CD4-positive, alpha-beta T cell (primary cell): ENCODE measurements around the gene RAMAC. TPM values are rescaled to one million over a fixed set of nuclear protein-coding genes. Genes with fewer than 3 reads are reported as not detected.

Experiments used
- ATAC-seq: fragments of 200-7000 bp; cut with Tn5 transposase; one replicate; pipeline ENCODE4 v1.10.0; 2022; ENCODE audit warnings: mild to moderate bottlenecking; ENCODE audit not compliant: poor library complexity
- CTCF ChIA-PET: fragments of 350-600 bp; sonication (Branson Sonifier 250); formaldehyde crosslinking; loops from one replicate; lab custom pipeline; 2021; ENCODE audit warnings: antibody characterized with exemption, inconsistent platforms; lab: Charles Lee
- POLR2A ChIA-PET: fragments of 350-600 bp; sonication (Branson Sonifier 250); formaldehyde crosslinking; loops from one replicate; lab custom pipeline; 2021; ENCODE audit warnings: antibody characterized with exemption, inconsistent platforms; lab: Charles Lee
- DNase-seq, 14 experiments: peaks; one replicate each; pipeline ENCODE4 v3.0.0-alpha.2; 2013 to 2020; ENCODE audit warnings: mixed read lengths in 2 of 14
- H3K27ac ChIP-seq, 2 donors: one replicate each; pipeline versions ENCODE4 v1.5.1 to v1.7.0; 2013; ENCODE audit warnings: low read length in 2 of 2, low read depth in 1 of 2, mild to moderate bottlenecking in 1 of 2
- H3K27me3 ChIP-seq, 2 experiments: 1 replicate in 1 of 2; 2 replicates in 1 of 2; pipeline versions ENCODE4 v1.6.1 to v1.7.0; 2013; ENCODE audit warnings: low read length in 2 of 2, control low read depth in 1 of 2, mild to moderate bottlenecking in 1 of 2, moderate library complexity in 1 of 2; ENCODE audit not compliant: insufficient read depth in 2 of 2, control insufficient read depth in 1 of 2
- H3K36me3 ChIP-seq: one replicate; pipeline ENCODE4 v1.6.1; 2013; ENCODE audit warnings: low read length, control low read depth; ENCODE audit not compliant: insufficient read depth
- H3K4me1 ChIP-seq: one replicate; pipeline ENCODE4 v1.6.1; 2013; ENCODE audit warnings: low read length, control low read depth; ENCODE audit not compliant: insufficient read depth
- H3K4me3 ChIP-seq: one replicate; pipeline ENCODE4 v1.5.1; 2013; ENCODE audit warnings: mild to moderate bottlenecking, low read length, moderate library complexity
- H3K9me3 ChIP-seq, 2 experiments: 1 replicate in 1 of 2; 2 replicates in 1 of 2; pipeline versions ENCODE4 v1.6.1 to v1.7.0; 2013; ENCODE audit warnings: low read length in 2 of 2, mild to moderate bottlenecking in 2 of 2, control low read depth in 1 of 2, moderate library complexity in 1 of 2; ENCODE audit not compliant: control insufficient read depth in 1 of 2, insufficient read depth in 1 of 2
- H3K27ac Mint-ChIP-seq: one replicate; pipeline ENCODE4 v1.8.0; 2020; ENCODE audit warnings: mixed read lengths
- H3K27me3 Mint-ChIP-seq: one replicate; pipeline ENCODE4 v1.8.0; 2021; ENCODE audit warnings: mixed read lengths
- H3K36me3 Mint-ChIP-seq: one replicate; pipeline ENCODE4 v1.8.0; 2021; ENCODE audit warnings: low read depth, mixed read lengths
- H3K4me1 Mint-ChIP-seq: one replicate; pipeline ENCODE4 v1.8.0; 2021; ENCODE audit warnings: low read depth, mixed read lengths
- H3K4me3 Mint-ChIP-seq: one replicate; pipeline ENCODE4 v1.8.0; 2020; ENCODE audit warnings: mild to moderate bottlenecking, mixed read lengths
- H3K9me3 Mint-ChIP-seq: one replicate; pipeline ENCODE4 v1.8.0; 2020; ENCODE audit warnings: mixed read lengths
- intact Hi-C, 2 experiments: fragments of 100-400 bp; cut with DNase I in 1 of 2; cut with micrococcal nuclease in 1 of 2; formaldehyde crosslinking; loops; one replicate each; pipeline versions ENCODE4 v1.15.1 to v1.9.0; 2023 to 2025; cut with DNase I, micrococcal nuclease
- total RNA-seq, 174 experiments: library from RNA in 2 of 174; stranded (reverse) in 2 of 174; gene quantifications; one replicate each; pipeline ENCODE4 v1.2.3 and lab custom pipeline; 2021 to 2026
- TF ChIP-seq, protein P1 (sequence below): fragments of 200-600 bp; IDR thresholded peaks from one replicate; pipeline ENCODE4 v1.8.0; 2022; ENCODE audit warnings: antibody characterized with exemption, mild to moderate bottlenecking

Gene RAMAC
- total RNA-seq, 2 experiments from 2014 or later: 25.5 to 26.5 TPM

DNA sequence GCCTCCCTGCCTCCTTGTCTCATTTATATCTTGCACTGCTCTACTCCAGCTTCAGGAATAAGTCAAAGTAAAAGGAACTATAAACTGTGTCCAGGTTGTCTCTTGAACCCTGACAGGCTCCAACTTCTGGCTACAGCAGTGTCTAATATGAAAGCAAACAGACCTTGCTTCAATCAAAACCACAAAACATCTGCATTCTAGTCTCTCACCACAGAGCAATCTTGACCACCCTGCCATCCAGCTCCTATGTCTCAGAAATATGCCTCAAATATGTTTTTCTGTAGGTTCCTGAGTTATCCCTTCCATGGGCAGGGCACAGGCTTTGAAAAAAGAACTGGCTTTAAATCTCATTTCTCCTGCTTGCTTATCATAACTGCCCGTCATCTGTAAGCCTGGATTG, 13.0 kb upstream of the RAMAC start:
- no peaks in the 10 kb centered on the region for H3K9me3 ChIP-seq
- H3K4me1 Mint-ChIP-seq: no peaks in the 10 kb centered on the region
- no peak overlapping the region for H3K27ac ChIP-seq
- H3K4me1 ChIP-seq: no peaks in the 10 kb centered on the region
- no peak overlapping the region for H3K4me3 ChIP-seq
- ChIA-PET POLR2A (interaction anchor here (0.6 kb wide), 1 partner anchor 16 kb away, joined by 3 read pairs; no protein-coding TSS in a partner anchor), CTCF (no interaction called here)
- H3K27ac Mint-ChIP-seq: no peak overlapping the region
- no peak for DNase-seq
- intact Hi-C loops: no loop called here
- no peaks in the 10 kb centered on the region for H3K36me3 ChIP-seq
- no peak overlapping the region for H3K4me3 Mint-ChIP-seq
- no peak for ATAC-seq
- TF ChIP-seq, protein P1, sequence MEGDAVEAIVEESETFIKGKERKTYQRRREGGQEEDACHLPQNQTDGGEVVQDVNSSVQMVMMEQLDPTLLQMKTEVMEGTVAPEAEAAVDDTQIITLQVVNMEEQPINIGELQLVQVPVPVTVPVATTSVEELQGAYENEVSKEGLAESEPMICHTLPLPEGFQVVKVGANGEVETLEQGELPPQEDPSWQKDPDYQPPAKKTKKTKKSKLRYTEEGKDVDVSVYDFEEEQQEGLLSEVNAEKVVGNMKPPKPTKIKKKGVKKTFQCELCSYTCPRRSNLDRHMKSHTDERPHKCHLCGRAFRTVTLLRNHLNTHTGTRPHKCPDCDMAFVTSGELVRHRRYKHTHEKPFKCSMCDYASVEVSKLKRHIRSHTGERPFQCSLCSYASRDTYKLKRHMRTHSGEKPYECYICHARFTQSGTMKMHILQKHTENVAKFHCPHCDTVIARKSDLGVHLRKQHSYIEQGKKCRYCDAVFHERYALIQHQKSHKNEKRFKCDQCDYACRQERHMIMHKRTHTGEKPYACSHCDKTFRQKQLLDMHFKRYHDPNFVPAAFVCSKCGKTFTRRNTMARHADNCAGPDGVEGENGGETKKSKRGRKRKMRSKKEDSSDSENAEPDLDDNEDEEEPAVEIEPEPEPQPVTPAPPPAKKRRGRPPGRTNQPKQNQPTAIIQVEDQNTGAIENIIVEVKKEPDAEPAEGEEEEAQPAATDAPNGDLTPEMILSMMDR: no peak
- no peaks in the 10 kb centered on the region for H3K9me3 Mint-ChIP-seq
- no peaks in the 10 kb centered on the region for H3K27me3 ChIP-seq
- no peaks in the 10 kb centered on the region for H3K27me3 Mint-ChIP-seq
- no peaks in the 10 kb centered on the region for H3K36me3 Mint-ChIP-seq

DNA sequence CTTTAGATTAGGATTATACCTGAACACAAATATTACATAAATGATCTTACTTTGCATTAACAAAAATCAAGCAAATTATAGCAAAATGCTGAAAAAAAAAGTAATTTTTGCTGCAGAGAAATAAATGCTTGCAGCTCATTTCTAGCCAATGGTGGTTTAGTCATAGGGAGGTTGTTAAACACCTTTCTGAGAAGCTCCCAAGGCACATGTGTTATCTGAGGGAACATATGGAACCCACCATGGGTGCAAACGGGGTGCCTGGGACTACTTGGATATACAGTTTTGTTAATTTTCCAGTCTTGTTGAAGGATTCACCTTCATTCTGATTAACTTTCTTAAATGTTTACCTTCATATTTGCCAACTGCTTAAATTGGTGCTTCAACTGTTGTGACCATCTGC, 8.9 kb upstream of the RAMAC start:
- ATAC-seq (no peak), DNase-seq (no peak)
- no peaks in the 10 kb centered on the region for H3K36me3 ChIP-seq
- no peak overlapping the region for H3K4me3 ChIP-seq
- Mint-ChIP-seq H3K4me1 (no peaks in the 10 kb centered on the region), H3K27me3 (no peaks in the 10 kb centered on the region), H3K4me3 (no peak overlapping the region), H3K36me3 (no peaks in the 10 kb centered on the region), H3K9me3 (no peaks in the 10 kb centered on the region), H3K27ac (no peak overlapping the region)
- H3K27ac ChIP-seq: no peak overlapping the region
- ChIA-PET CTCF (no interaction called here), POLR2A (no interaction called here)
- no peaks in the 10 kb centered on the region for H3K4me1 ChIP-seq
- intact Hi-C loops: no loop called here
- no peaks in the 10 kb centered on the region for H3K9me3 ChIP-seq
- no peaks in the 10 kb centered on the region for H3K27me3 ChIP-seq
- TF ChIP-seq, protein P1: no peak

DNA sequence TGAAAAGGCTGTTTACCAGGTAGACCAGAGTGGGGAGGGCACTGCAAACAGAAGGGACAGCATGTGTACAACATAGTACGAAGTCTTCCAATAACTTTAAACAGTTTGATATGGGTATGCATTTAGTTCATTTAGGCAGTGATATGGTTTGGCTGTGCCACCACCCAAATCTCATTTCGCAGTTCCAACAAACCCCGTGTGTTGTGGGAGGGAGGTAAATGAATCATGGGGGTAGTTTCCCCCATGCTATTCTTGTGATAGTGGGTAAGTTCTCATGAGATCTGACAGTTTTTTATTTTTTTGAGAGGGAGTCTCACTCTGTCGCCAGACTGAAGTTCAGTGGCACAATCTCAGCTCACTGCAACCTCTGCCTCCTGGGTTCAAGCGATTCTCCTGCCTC, 7.6 kb upstream of the RAMAC start:
- ChIA-PET CTCF (no interaction called here), POLR2A (no interaction called here)
- no peaks in the 10 kb centered on the region for H3K4me1 ChIP-seq
- no peak overlapping the region for H3K4me3 ChIP-seq
- TF ChIP-seq, protein P1: no peak
- H3K36me3 ChIP-seq: no peaks in the 10 kb centered on the region
- Mint-ChIP-seq H3K27ac (no peak overlapping the region), H3K4me1 (no peaks in the 10 kb centered on the region), H3K36me3 (no peaks in the 10 kb centered on the region), H3K4me3 (no peak overlapping the region), H3K27me3 (no peaks in the 10 kb centered on the region), H3K9me3 (no peaks in the 10 kb centered on the region)
- intact Hi-C loops: no loop called here
- no peaks in the 10 kb centered on the region for H3K27me3 ChIP-seq
- ATAC-seq (no peak), DNase-seq (no peak)
- H3K9me3 ChIP-seq: no peaks in the 10 kb centered on the region
- H3K27ac ChIP-seq: no peak overlapping the region
